MM.1S (cell line): ENCODE measurements around the gene SARS2.

Experiments
- EZH2 ChIP-seq: fragments of 300-600 bp; sonication (generic); optimal IDR thresholded peaks from 2 replicates; pipeline ENCODE3; 2017; ENCODE audit warnings: low read depth, mild to moderate bottlenecking, antibody characterized with exemption, low read length, mixed read lengths
- EZH2phosphoT487 ChIP-seq: fragments of 300-600 bp; sonication (generic); IDR thresholded peaks from 2 replicates; pipeline ENCODE4 v1.6.1; 2018; ENCODE audit warnings: antibody characterized with exemption, low read length
- TF ChIP-seq, protein P1 (sequence below): fragments of 300-600 bp; sonication (generic); IDR thresholded peaks from 2 replicates; pipeline ENCODE4 v1.5.1; 2016; ENCODE audit warnings: antibody characterized with exemption, low read length, mixed read lengths

DNA sequence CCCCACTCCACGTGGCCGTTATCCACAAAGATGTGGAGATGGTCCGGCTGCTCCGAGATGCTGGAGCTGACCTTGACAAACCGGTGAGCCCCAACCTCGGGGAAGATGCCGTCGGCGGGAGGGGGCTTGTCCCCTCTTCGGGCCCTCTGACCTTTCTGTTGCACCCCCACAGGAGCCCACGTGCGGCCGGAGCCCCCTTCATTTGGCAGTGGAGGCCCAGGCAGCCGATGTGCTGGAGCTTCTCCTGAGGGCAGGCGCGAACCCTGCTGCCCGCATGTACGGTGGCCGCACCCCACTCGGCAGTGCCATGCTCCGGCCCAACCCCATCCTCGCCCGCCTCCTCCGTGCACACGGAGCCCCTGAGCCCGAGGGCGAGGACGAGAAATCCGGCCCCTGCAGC lies 23.3 kb downstream of the SARS2 start:
- TF ChIP-seq, protein P1, sequence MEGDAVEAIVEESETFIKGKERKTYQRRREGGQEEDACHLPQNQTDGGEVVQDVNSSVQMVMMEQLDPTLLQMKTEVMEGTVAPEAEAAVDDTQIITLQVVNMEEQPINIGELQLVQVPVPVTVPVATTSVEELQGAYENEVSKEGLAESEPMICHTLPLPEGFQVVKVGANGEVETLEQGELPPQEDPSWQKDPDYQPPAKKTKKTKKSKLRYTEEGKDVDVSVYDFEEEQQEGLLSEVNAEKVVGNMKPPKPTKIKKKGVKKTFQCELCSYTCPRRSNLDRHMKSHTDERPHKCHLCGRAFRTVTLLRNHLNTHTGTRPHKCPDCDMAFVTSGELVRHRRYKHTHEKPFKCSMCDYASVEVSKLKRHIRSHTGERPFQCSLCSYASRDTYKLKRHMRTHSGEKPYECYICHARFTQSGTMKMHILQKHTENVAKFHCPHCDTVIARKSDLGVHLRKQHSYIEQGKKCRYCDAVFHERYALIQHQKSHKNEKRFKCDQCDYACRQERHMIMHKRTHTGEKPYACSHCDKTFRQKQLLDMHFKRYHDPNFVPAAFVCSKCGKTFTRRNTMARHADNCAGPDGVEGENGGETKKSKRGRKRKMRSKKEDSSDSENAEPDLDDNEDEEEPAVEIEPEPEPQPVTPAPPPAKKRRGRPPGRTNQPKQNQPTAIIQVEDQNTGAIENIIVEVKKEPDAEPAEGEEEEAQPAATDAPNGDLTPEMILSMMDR, result no peak
- TF ChIP-seq EZH2phosphoT487 (no peak), EZH2 (no peak)
